Measurements from ENCODE around the gene SOX11. TPM values are rescaled to one million over a fixed set of nuclear protein-coding genes. Genes with fewer than 3 reads are reported as not detected.

The SOX11 gene
- total RNA-seq, 1 experiment from 2014 or later: not detected

DNA sequence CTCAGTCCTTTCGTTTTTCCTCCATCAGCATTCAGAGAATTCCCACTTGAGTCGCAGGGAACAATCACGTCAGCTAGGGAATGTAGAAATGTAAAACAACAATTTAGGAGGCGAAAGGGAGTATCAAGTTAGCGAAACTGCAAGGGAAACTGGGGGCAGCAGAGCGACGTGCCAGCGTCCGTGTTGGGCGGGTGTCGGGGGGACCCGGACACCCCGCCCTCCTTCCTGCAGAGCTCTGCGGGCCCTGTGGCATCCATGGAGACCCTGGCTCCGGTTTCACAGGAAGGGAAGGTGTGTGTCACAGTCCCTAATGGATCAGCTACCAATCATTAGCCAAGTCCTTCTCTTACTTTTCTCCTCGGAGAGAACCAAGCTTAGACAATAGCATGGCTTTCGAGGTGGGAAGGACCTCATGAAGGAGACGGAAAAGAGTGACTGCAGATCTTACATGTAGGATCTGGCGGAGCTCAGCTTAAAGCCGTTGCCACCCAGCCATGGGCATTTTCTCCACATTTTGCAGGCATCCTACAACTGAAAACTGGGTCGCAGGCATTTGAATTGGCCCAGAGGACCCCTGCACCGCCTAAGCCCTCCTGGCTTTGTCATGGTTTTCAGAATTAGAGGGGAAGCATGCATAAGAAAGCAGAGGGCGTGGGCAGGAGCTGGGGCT is 33.7 kb downstream of the SOX11 start:
- BruUV-seq (replicated peaks): no TSS peak
- POLR2A ChIA-PET (ENCODE audit: unreplicated experiment): no interaction called here
- no peak for TF ChIP-seq EZH2 (IDR thresholded peaks at IDR 0.05; ENCODE audit: low read depth)
- TF ChIP-seq CTCF (conservative IDR thresholded peaks at IDR 0.05): no peak

DNA sequence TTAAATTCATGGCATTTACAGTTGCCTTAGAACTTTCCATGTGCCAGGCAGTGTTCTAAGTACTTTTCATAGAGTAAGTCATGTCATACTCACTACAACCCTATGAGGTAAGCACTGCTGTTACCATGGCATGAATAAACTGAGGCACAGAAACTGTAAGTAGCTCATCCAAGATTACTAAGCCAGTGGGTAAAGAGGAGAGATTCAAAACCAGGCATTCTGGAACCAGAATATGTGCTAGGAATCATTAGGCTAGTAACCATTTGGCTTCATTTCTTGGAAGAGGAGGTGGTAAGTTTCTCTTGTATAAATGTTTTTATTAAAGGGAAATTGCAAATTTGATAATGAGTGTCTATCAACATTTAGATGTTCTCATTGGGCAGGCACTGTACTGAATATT is 35.1 kb downstream of the SOX11 start:
- intact Hi-C loops (cut with micrococcal nuclease; ENCODE audit: unreplicated experiment): no loop called here
- Histone ChIP-seq H4K20me1 (ENCODE audit: insufficient read depth) (no peaks in the 10 kb centered on the region), H2AFZ (no peak overlapping the region), H3K79me2 (ENCODE audit: low read depth) (no peaks in the 10 kb centered on the region), H3K4me2 (no peak overlapping the region), H3K4me3 (no peak overlapping the region), H3K27me3 (ENCODE audit: insufficient read depth, low read depth) (peaks cover 9% of the 10 kb centered on the region), H3K4me1 (replicated peaks; ENCODE audit: insufficient read depth) (no peaks in the 10 kb centered on the region), H3K9me3 (ENCODE audit: insufficient read depth, low read depth) (no peaks in the 10 kb centered on the region), H3K27ac (no peak overlapping the region), H3K36me3 (ENCODE audit: low read depth) (no peaks in the 10 kb centered on the region), H3F3A (ENCODE audit: insufficient read depth, low read depth) (no peaks in the 10 kb centered on the region), H3K9me2 (ENCODE audit: insufficient read depth) (no peaks in the 10 kb centered on the region)
- ChIA-PET POLR2A (ENCODE audit: unreplicated experiment) (no interaction called here), CTCF (no interaction called here)
- no peak for TF ChIP-seq CTCF (conservative IDR thresholded peaks at IDR 0.05)
- TF ChIP-seq EZH2 (IDR thresholded peaks at IDR 0.05; ENCODE audit: low read depth): no peak
- BruUV-seq (replicated peaks): no TSS peak
- DNase-seq: no peak

More for the DNA sequence above, 33.7 kb downstream of the SOX11 start:
- no peaks in the 10 kb centered on the region for H4K20me1 ChIP-seq (ENCODE audit: insufficient read depth)
- no peak overlapping the region for H2AFZ ChIP-seq
- CTCF ChIA-PET: no interaction called here
- H3K4me3 ChIP-seq: no peak overlapping the region
- DNase-seq: no peak
- no peaks in the 10 kb centered on the region for H3K36me3 ChIP-seq (ENCODE audit: low read depth)
- no peak overlapping the region for H3K27ac ChIP-seq
- no peaks in the 10 kb centered on the region for H3K9me2 ChIP-seq (ENCODE audit: insufficient read depth)
- no peaks in the 10 kb centered on the region for H3K9me3 ChIP-seq (ENCODE audit: insufficient read depth, low read depth)
- peaks cover 9% of the 10 kb centered on the region for H3K27me3 ChIP-seq (ENCODE audit: insufficient read depth, low read depth)
- no peaks in the 10 kb centered on the region for H3K79me2 ChIP-seq (ENCODE audit: low read depth)
- H3K4me2 ChIP-seq: no peak overlapping the region
- no peaks in the 10 kb centered on the region for H3K4me1 ChIP-seq (replicated peaks; ENCODE audit: insufficient read depth)
- H3F3A ChIP-seq (ENCODE audit: insufficient read depth, low read depth): no peaks in the 10 kb centered on the region
- intact Hi-C loops (cut with micrococcal nuclease; ENCODE audit: unreplicated experiment): no loop called here

GRCh38 chr2:5729416-5729815 is 37.2 kb downstream of the SOX11 start:
- Histone ChIP-seq H3K4me1 (replicated peaks; ENCODE audit: insufficient read depth) (no peaks in the 10 kb centered on the region), H3K4me2 (no peak overlapping the region), H4K20me1 (ENCODE audit: insufficient read depth) (no peaks in the 10 kb centered on the region), H3K27me3 (ENCODE audit: insufficient read depth, low read depth) (peaks cover 9% of the 10 kb centered on the region), H3K79me2 (ENCODE audit: low read depth) (no peaks in the 10 kb centered on the region), H3K27ac (no peak overlapping the region), H3K4me3 (no peak overlapping the region), H3K36me3 (ENCODE audit: low read depth) (no peaks in the 10 kb centered on the region), H3K9me2 (ENCODE audit: insufficient read depth) (no peaks in the 10 kb centered on the region), H2AFZ (no peak overlapping the region), H3K9me3 (ENCODE audit: insufficient read depth, low read depth) (no peaks in the 10 kb centered on the region), H3F3A (ENCODE audit: insufficient read depth, low read depth) (no peaks in the 10 kb centered on the region)
- intact Hi-C loops (cut with micrococcal nuclease; ENCODE audit: unreplicated experiment): no loop called here
- DNase-seq: no peak
- POLR2A ChIA-PET (ENCODE audit: unreplicated experiment): no interaction called here
- no TSS peak for BruUV-seq (replicated peaks)
- CTCF ChIA-PET: interaction anchor here (0.6 kb wide), 1 partner anchor 488 kb away, joined by 7 read pairs; no protein-coding TSS in a partner anchor
- TF ChIP-seq CTCF (conservative IDR thresholded peaks at IDR 0.05) (no peak), EZH2 (IDR thresholded peaks at IDR 0.05; ENCODE audit: low read depth) (no peak)
